HG02981 (cell line): ENCODE results near the gene THAP10.
"Not testable (repeated sequence)": the region's sequence is repeated elsewhere in the genome, so short reads cannot be mapped to it uniquely, and the experiment has no call there.

Experiments
- ATAC-seq: cut with Tn5 transposase; IDR thresholded peaks from one replicate; pipeline ENCODE4 v1.9.1; 2021; ENCODE audit warnings: mild to moderate bottlenecking, moderate library complexity; ENCODE audit not compliant: unreplicated experiment

THAP10 gene

GRCh38 chr15:70879401-70879800 lies 12.8 kb downstream of the THAP10 start:
- ATAC-seq, result no peak

GRCh38 chr15:70876683-70877082 lies 15.6 kb downstream of the THAP10 start:
- ATAC-seq, result no peak

GRCh38 chr15:70876011-70876410 lies 16.2 kb downstream of the THAP10 start:
- ATAC-seq, result no peak

- no peak for ATAC-seq
Observed at GRCh38 chr15:70875001-70875782, 17.0 kb downstream of the THAP10 start.

GRCh38 chr15:70873232-70874054 lies 18.8 kb downstream of the THAP10 start:
- no peak for ATAC-seq

- ATAC-seq, result not testable (repeated sequence)
Observed at GRCh38 chr15:70871490-70871889, 20.7 kb downstream of the THAP10 start.

- ATAC-seq, result no peak
Observed at GRCh38 chr15:70870051-70870450, 22.2 kb downstream of the THAP10 start.

GRCh38 chr15:70869346-70869745 lies 22.9 kb downstream of the THAP10 start:
- no peak for ATAC-seq

GRCh38 chr15:70867911-70868467 lies 24.2 kb downstream of the THAP10 start:
- no peak for ATAC-seq

GRCh38 chr15:70866982-70867641 lies 25.1 kb downstream of the THAP10 start:
- no peak for ATAC-seq

- ATAC-seq, result no peak
Observed at GRCh38 chr15:70863450-70864218, 28.6 kb downstream of the THAP10 start.

GRCh38 chr15:70859998-70860397 lies 32.2 kb downstream of the THAP10 start:
- ATAC-seq, result no peak

GRCh38 chr15:70859322-70859908 lies 32.8 kb downstream of the THAP10 start:
- ATAC-seq, result no peak

GRCh38 chr15:70858614-70859321 lies 33.5 kb downstream of the THAP10 start:
- not testable (repeated sequence) for ATAC-seq

GRCh38 chr15:70857562-70858285 lies 34.5 kb downstream of the THAP10 start:
- ATAC-seq, result no peak

GRCh38 chr15:70856884-70857561 lies 35.2 kb downstream of the THAP10 start:
- no peak for ATAC-seq

- no peak for ATAC-seq
Observed at GRCh38 chr15:70856177-70856883, 35.9 kb downstream of the THAP10 start.

- no peak for ATAC-seq
Observed at GRCh38 chr15:70855764-70856163, 36.5 kb downstream of the THAP10 start.
